ENCODE results near the gene RAB1A. TPM values are rescaled to one million over a fixed set of nuclear protein-coding genes. Genes with fewer than 3 reads are reported as not detected.

The RAB1A gene
- total and polyA plus RNA-seq, 10 of the 15 experiments (the other 5 are each of a cell fraction or from before 2014, with no cell fraction given): 48.9 to 171 (median 83.4) TPM

- TF ChIP-seq CEBPB (IDR thresholded peaks at IDR 0.05; ENCODE audit: borderline replicate concordance in 1 of 2, low read depth in 2 of 2, low read length in 2 of 2): no peak
- no peak for ATAC-seq
- Histone ChIP-seq H3K4me3 (no peak overlapping the region), H3K4me2 (ENCODE audit: control insufficient read depth, insufficient read depth) (no peak overlapping the region), H3K36me3 (ENCODE audit: control insufficient read depth in 2 of 2, insufficient read depth in 2 of 2, low read length in 1 of 2) (peaks cover 0 to 5% of the 10 kb centered on the region in 2 experiments; a peak in 1 of 4 replicates), H2AFZ (ENCODE audit: control insufficient read depth, low read depth, low read length) (no peak overlapping the region), H3K9me3 (replicated peaks; ENCODE audit: control insufficient read depth, insufficient read depth, low read length) (no peaks in the 10 kb centered on the region), H3K79me2 (ENCODE audit: control insufficient read depth, insufficient read depth, low read length) (peaks cover 92% of the 10 kb centered on the region), H3K27me3 (replicated peaks in 1 of 2; ENCODE audit: control insufficient read depth in 2 of 2, insufficient read depth in 2 of 2, low read length in 1 of 2) (no peaks in the 10 kb centered on the region), H3K27ac (ENCODE audit: control insufficient read depth, insufficient read depth) (no peak overlapping the region), H3K4me1 (ENCODE audit: control insufficient read depth, insufficient read depth, low read length) (no peaks in the 10 kb centered on the region; the same call in 1 of the 2 replicates), H3K9ac (ENCODE audit: control insufficient read depth, insufficient read depth, low read length) (no peak overlapping the region), H4K20me1 (ENCODE audit: control insufficient read depth, insufficient read depth) (peaks cover under 1% of the 10 kb centered on the region)
- in situ Hi-C loops (cut with MboI) (no loop called here), intact Hi-C loops (cut with micrococcal nuclease; ENCODE audit: unreplicated experiment) (no loop called here)
- 89% methylated on average over 7 of the region's 7 CpGs for WGBS (ENCODE audit: insufficient coverage, insufficient replicate concordance, low lambda C conversion rate, missing lambda C conversion rate)
- FAIRE-seq: no peak
- SMC1A ChIA-PET (ENCODE audit: uncharacterized antibody, unreplicated experiment): interaction anchor here (0.6 to 1.3 kb wide), 2 partner anchors 12 to 419 kb away, joined by 3 to 4 read pairs; no protein-coding TSS in a partner anchor
- POLR2A ChIA-PET: interaction anchor here (0.6 to 1.0 kb wide), 3 partner anchors 8 to 296 kb away, joined by 3 to 4 read pairs (median 4); no protein-coding TSS in a partner anchor
- no TSS peak for BruUV-seq (replicated peaks)
- RAD21 ChIA-PET (ENCODE audit: unreplicated experiment): interaction anchor here (1.0 to 1.2 kb wide), 2 partner anchors 57 to 58 kb away, joined by 3 read pairs; no protein-coding TSS in a partner anchor
- CTCF ChIA-PET: interaction anchor here (0.7 to 1.3 kb wide), 3 partner anchors 9 to 65 kb away, joined by 3 to 6 read pairs (median 5); no protein-coding TSS in a partner anchor
- no peak for DNase-seq (ENCODE audit: low read depth, low spot score)
Measured at GRCh38 chr2:65122313-65122712, 7.6 kb downstream of the RAB1A start.

- no peak overlapping the region for H3K27ac ChIP-seq (ENCODE audit: control insufficient read depth, insufficient read depth)
Measured at GRCh38 chr2:65120990-65121693, 8.8 kb downstream of the RAB1A start.

More at GRCh38 chr2:65120990-65121693, 8.8 kb downstream of the RAB1A start:
- TF ChIP-seq PML (IDR thresholded peaks at IDR 0.05; ENCODE audit: low read length) (no peak), KLF5 (IDR thresholded peaks at IDR 0.05; ENCODE audit: partially characterized antibody) (no peak), SIN3A (IDR thresholded peaks at IDR 0.05; ENCODE audit: low read depth, low read length) (no peak), SUZ12 (IDR thresholded peaks at IDR 0.05; ENCODE audit: unreplicated experiment) (no peak), ZBTB33 (IDR thresholded peaks at IDR 0.05) (no peak)
- peaks cover 4% of the 10 kb centered on the region for H4K20me1 ChIP-seq (ENCODE audit: control insufficient read depth, insufficient read depth)
- no peaks in the 10 kb centered on the region for H3K9me3 ChIP-seq (replicated peaks; ENCODE audit: control insufficient read depth, insufficient read depth, low read length)
- no peaks in the 10 kb centered on the region for H3K27me3 ChIP-seq (replicated peaks in 1 of 2; ENCODE audit: control insufficient read depth in 2 of 2, insufficient read depth in 2 of 2, low read length in 1 of 2)
- H3K9ac ChIP-seq (ENCODE audit: control insufficient read depth, insufficient read depth, low read length): no peak overlapping the region
- in situ Hi-C loops (cut with MboI) (no loop called here), intact Hi-C loops (cut with micrococcal nuclease; ENCODE audit: unreplicated experiment) (no loop called here)
- no peak for FAIRE-seq
- 89% methylated on average over 4 of the region's 5 CpGs for WGBS (ENCODE audit: insufficient coverage, insufficient replicate concordance, low lambda C conversion rate, missing lambda C conversion rate)
- no peak overlapping the region for H2AFZ ChIP-seq (ENCODE audit: control insufficient read depth, low read depth, low read length)
- ChIA-PET SMC1A (ENCODE audit: uncharacterized antibody, unreplicated experiment) (interaction anchor here (0.6 kb wide), 1 partner anchor 157 kb away, joined by 3 read pairs; no protein-coding TSS in a partner anchor), CTCF (no interaction called here), POLR2A (interaction anchor here (0.6 kb wide), 4 partner anchors 8 to 91 kb away, joined by 3 to 5 read pairs (median 4); no protein-coding TSS in a partner anchor), RAD21 (ENCODE audit: unreplicated experiment) (interaction anchor here (0.5 kb wide), 1 partner anchor 41 kb away, joined by 4 read pairs; no protein-coding TSS in a partner anchor)
- TSS peak; percentile 13 for BruUV-seq (replicated peaks)
- no peak overlapping the region for H3K4me3 ChIP-seq
- no peak overlapping the region for H3K4me2 ChIP-seq (ENCODE audit: control insufficient read depth, insufficient read depth)
- H3K79me2 ChIP-seq (ENCODE audit: control insufficient read depth, insufficient read depth, low read length): peaks cover 92% of the 10 kb centered on the region
- no peak for ATAC-seq
- H3K36me3 ChIP-seq (ENCODE audit: control insufficient read depth in 2 of 2, insufficient read depth in 2 of 2, low read length in 1 of 2): peaks cover 0 to 5% of the 10 kb centered on the region in 2 experiments; a peak in 1 of 4 replicates
- H3K4me1 ChIP-seq (ENCODE audit: control insufficient read depth, insufficient read depth, low read length): no peaks in the 10 kb centered on the region; the same call in 1 of the 2 replicates
- no peak for DNase-seq (ENCODE audit: low read depth, low spot score)

Measured in GM12878 (cell line).